ENCODE measurements around the gene EPB42. TPM values are rescaled to one million over a fixed set of nuclear protein-coding genes. Genes with fewer than 3 reads are reported as not detected.
"Not testable (repeated sequence)": the region's sequence is repeated elsewhere in the genome, so short reads cannot be mapped to it uniquely, and the experiment has no call there.

Gene EPB42
- total RNA-seq, 1 donor from 2014 or later, result not detected

DNA sequence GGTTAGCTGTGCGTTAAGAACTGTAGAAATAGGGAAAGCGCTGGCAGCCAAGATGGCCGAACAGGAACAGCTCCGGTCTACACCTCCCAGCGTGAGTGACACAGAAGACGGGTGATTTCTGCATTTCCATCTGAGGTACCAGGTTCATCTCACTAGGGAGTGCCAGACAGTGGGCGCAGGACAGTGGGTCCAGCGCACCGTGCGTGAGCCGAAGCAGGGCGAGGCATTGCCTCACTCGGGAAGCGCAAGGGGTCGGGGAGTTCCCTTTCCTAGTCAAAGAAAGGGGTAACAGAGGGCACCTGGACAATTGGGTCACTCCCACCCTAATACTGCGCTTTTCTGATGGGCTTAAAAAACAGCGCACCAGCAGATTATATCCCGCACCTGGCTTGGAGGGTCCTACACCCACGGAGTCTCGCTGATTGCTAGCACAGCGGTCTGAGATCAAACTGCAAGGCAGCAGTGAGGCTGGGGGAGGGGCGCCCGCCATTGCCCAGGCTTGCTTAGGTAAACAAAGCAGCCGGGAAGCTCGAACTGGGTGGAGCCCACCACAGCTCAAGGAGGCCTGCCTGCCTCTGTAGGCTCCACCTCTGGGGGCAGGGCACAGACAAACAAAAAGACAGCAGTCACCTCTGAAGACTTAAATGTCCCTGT, 45.0 kb downstream of the EPB42 start:
- DNase-seq; H3K4me3 Mint-ChIP-seq; H3K4me1 Mint-ChIP-seq; H3K27me3 Mint-ChIP-seq; H3K27ac Mint-ChIP-seq; intact Hi-C loops (cut with micrococcal nuclease); H3K9me3 Mint-ChIP-seq: not testable (repeated sequence)
- peaks cover 41% of the 10 kb centered on the region for H3K36me3 Mint-ChIP-seq (ENCODE audit: low read depth)

DNA sequence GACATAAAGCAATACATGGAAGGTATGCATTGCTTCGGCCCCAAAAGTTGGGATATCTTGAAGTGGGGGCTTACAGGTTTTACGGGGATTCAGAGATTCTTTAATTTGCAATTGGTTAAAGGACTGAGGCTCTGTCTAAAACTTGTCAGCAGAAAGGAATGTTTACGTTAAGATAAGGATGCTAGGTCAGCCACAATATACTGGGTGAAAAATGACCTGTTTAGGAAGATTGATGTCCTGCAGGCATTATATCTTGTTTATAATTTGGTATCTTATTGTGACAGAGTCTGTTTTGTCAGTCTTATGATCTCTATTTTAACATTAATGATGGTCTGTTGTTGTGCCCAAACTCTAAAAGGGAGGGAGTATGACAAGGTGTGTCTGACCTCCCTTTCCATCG, 50.9 kb downstream of the EPB42 start:
- H3K27ac Mint-ChIP-seq, result no peak overlapping the region
- peaks cover 38% of the 10 kb centered on the region for H3K36me3 Mint-ChIP-seq (ENCODE audit: low read depth)
- DNase-seq, result no peak
- no peak overlapping the region for H3K4me3 Mint-ChIP-seq
- H3K4me1 Mint-ChIP-seq, result peaks cover 3% of the 10 kb centered on the region
- intact Hi-C loops (cut with micrococcal nuclease), result no loop called here
- H3K9me3 Mint-ChIP-seq, result no peaks in the 10 kb centered on the region
- no peaks in the 10 kb centered on the region for H3K27me3 Mint-ChIP-seq

- peaks cover 3% of the 10 kb centered on the region for H3K4me1 Mint-ChIP-seq
- no peak overlapping the region for H3K4me3 Mint-ChIP-seq
- H3K27ac Mint-ChIP-seq, result peak overlapping the region; percentile 28
- intact Hi-C loops (cut with micrococcal nuclease), result no loop called here
- no peaks in the 10 kb centered on the region for H3K27me3 Mint-ChIP-seq
- no peak for DNase-seq
- no peaks in the 10 kb centered on the region for H3K9me3 Mint-ChIP-seq
- peaks cover 37% of the 10 kb centered on the region for H3K36me3 Mint-ChIP-seq (ENCODE audit: low read depth)
Observed at GRCh38 chr15:43168192-43169107, 52.4 kb downstream of the EPB42 start.

- H3K27ac Mint-ChIP-seq; H3K9me3 Mint-ChIP-seq; intact Hi-C loops (cut with micrococcal nuclease); H3K4me1 Mint-ChIP-seq; H3K27me3 Mint-ChIP-seq; H3K4me3 Mint-ChIP-seq; DNase-seq: not testable (repeated sequence)
- H3K36me3 Mint-ChIP-seq (ENCODE audit: low read depth), result peaks cover 33% of the 10 kb centered on the region
Observed at GRCh38 chr15:43167261-43167660, 53.6 kb downstream of the EPB42 start.

GRCh38 chr15:43165801-43166325, 55.0 kb downstream of the EPB42 start:
- peaks cover 28% of the 10 kb centered on the region for H3K36me3 Mint-ChIP-seq (ENCODE audit: low read depth)
- no peak overlapping the region for H3K4me3 Mint-ChIP-seq
- no peaks in the 10 kb centered on the region for H3K27me3 Mint-ChIP-seq
- intact Hi-C loops (cut with micrococcal nuclease), result no loop called here
- no peak overlapping the region for H3K27ac Mint-ChIP-seq
- peaks cover 3% of the 10 kb centered on the region for H3K4me1 Mint-ChIP-seq
- no peaks in the 10 kb centered on the region for H3K9me3 Mint-ChIP-seq
- no peak for DNase-seq

DNA sequence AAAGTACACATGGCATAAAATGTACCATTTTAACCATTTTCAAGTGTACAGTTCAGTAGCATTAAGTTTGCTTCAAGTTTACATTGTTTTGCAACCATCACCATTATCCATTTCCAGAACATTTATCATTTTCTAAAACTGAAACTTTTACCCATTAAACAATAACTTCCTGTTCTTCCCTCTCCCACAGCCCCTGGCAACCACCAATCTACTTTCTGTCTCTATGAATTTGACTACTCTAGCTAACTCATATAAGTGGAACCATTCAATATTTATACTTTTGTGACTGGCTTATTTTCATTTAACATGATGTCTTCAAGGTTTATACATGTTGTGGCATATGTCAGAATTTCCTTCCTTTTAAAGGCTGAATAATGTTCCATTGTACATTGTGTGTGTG, 67.5 kb downstream of the EPB42 start:
- intact Hi-C loops (cut with micrococcal nuclease), result no loop called here

GRCh38 chr15:43151688-43152087, 69.1 kb downstream of the EPB42 start:
- Mint-ChIP-seq H3K27ac (no peak overlapping the region), H3K4me1 (peaks cover 12% of the 10 kb centered on the region), H3K4me3 (peak overlapping the region; percentile 13), H3K27me3 (no peaks in the 10 kb centered on the region), H3K9me3 (no peaks in the 10 kb centered on the region), H3K36me3 (ENCODE audit: low read depth) (peaks cover 39% of the 10 kb centered on the region)
- DNase-seq, result peak; percentile 78
- intact Hi-C loops (cut with micrococcal nuclease), result no loop called here

More for the DNA sequence above, 67.5 kb downstream of the EPB42 start:
- Mint-ChIP-seq H3K4me1 (peaks cover 13% of the 10 kb centered on the region), H3K27me3 (no peaks in the 10 kb centered on the region), H3K27ac (no peak overlapping the region), H3K4me3 (peak overlapping the region; percentile 11), H3K9me3 (no peaks in the 10 kb centered on the region), H3K36me3 (ENCODE audit: low read depth) (peaks cover 47% of the 10 kb centered on the region)
- peak; percentile 53 for DNase-seq

GRCh38 chr15:43150191-43150929, 70.5 kb downstream of the EPB42 start:
- Mint-ChIP-seq H3K27ac (no peak overlapping the region), H3K4me1 (peaks cover 14% of the 10 kb centered on the region), H3K9me3 (no peaks in the 10 kb centered on the region), H3K4me3 (no peak overlapping the region), H3K36me3 (ENCODE audit: low read depth) (peaks cover 42% of the 10 kb centered on the region), H3K27me3 (no peaks in the 10 kb centered on the region)
- DNase-seq, result no peak
- intact Hi-C loops (cut with micrococcal nuclease), result no loop called here

Other genes with a start within 250 kb of the EPB42 start
- 31.6 and 34.3 TPM in 2 replicates for gene UBR1, start 115.0 kb downstream of the EPB42 start, total RNA-seq
- 14.7 and 18.7 TPM in 2 replicates for gene TMEM62, start 87.4 kb downstream of the EPB42 start, total RNA-seq
- 49.2 and 54.1 TPM in 2 replicates for gene CCNDBP1, start 35.6 kb downstream of the EPB42 start, total RNA-seq
- 0.07 TPM in 1 of 2 replicates, not detected in the other for gene TGM5, start 45.9 kb upstream of the EPB42 start, total RNA-seq
- gene TGM7, start 81.2 kb upstream of the EPB42 start, total RNA-seq, result not detected in 2 replicates
- gene LCMT2, start 109.6 kb upstream of the EPB42 start, total RNA-seq, result 15.4 and 16.0 TPM in 2 replicates
- gene ZSCAN29, start 150.0 kb upstream of the EPB42 start, total RNA-seq, result 30.9 and 32.1 TPM in 2 replicates
- 48.0 and 49.6 TPM in 2 replicates for gene TUBGCP4, start 150.1 kb upstream of the EPB42 start, total RNA-seq

All from activated CD4-positive, alpha-beta T cell treated with anti-CD3 and anti-CD28 coated beads, Interleukin-2, amount 10 ng/mL, durations not matched to agents 24 days and 14 days (primary cell).